KBM-7 (cell line): Measurements from ENCODE around the gene BDH1.

Experiments used
- DNase-seq: peaks from one replicate; pipeline ENCODE4 v3.0.0-alpha.2; 2015
- in situ Hi-C: fragments of 300-500 bp; cut with MboI; formaldehyde crosslinking; loops from 2 replicates; pipeline ENCODE4 v1.14.3; 2020; ENCODE audit warnings: low sequenced_read_pairs, low pct_unique_long_range_greater_than_20kb, mixed read lengths

The BDH1 gene

DNA sequence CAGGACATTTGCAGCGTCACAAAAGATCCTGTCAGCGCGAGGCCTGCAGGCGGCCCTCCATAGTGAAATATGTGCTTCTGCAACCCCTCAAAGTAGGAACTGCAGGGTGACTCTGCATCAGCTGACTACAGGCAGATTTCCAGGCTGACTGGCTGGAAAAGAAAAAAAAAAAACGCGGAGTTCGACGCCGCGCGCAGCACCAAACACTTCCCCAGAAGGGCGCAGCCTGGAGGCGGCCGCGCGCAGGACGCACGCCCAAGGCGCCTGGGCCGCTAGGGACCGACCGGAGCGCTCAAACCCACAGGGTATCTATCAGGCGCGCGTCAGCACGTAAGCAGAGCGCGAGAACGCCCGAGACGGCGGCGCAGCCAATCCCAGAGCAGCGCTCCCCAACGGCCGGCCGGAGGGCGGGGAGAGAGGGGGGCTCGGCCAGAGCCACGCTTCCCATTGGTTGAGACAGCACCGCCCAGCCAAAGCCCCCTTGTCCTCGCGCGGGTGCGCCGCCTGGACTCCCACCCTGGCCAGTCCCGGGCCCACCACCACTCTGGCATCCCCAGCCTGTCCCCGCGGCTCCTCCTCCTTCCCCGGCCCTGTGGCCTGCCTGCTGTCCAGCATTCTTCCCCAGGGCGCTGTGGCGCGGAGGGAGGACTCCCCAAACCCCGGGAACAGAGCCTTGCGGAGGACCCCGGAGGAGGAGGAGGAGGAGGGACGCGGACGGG, 1.0 kb downstream of the BDH1 start:
- in situ Hi-C loops, result no loop called here
- peak; percentile 98 for DNase-seq

DNA sequence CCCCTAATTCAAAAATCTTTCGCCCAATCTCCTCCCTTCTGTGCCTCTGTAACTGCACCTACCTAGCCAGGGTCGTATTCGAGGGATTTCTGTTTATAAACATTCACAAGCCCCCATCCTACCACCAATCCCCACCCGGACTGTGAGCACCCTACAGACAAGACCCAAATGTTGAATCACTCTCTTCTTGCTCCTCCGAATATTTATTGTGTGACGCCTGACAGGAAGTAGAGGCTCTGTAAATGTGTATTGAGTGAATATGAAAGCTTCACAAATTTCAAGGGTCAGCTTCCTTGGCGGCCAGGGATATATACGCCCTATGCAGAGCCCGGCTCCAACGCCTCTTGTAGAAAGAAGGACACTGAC, 1.6 kb downstream of the BDH1 start:
- in situ Hi-C loops, result no loop called here
- no peak for DNase-seq

DNA sequence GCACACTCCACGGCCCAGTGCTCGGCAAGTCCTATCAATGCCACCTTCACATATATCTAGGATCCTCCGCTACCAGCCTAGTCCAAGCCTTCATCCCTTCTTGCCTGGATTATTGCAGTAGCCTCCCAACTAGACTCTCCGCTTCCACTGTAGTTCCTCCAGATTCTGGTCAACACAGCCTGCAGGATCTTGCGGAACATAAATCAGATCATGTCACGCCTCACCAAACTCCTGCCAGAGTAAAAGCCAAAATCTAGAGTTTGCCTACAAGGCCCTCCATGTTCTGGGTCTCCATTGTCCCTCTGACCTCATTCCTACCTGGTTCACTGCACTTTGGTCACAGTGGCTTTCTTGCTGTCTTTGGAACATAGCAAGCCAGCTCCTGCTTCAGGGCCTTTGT, 3.6 kb downstream of the BDH1 start:
- in situ Hi-C loops, result no loop called here
- DNase-seq, result no peak

DNA sequence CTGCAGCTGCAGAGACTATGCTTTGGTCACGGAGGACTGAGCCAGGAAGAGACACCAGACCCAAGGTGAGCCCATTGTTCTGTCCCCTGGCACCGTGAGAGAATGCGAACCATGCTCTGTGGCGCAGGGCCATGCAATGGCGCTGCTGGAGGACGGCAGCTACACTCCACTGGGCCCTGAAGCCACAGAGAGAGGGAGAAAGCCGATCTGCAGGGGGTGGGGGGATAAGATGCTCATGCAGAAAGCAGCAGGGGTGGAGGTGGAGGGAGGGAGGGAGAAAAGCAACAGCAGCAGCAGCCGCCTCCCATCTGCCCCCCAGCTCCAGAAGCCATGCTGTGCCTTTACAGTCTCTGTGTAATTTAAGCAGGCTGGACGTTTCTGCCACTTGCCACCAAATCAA, 5.3 kb downstream of the BDH1 start:
- DNase-seq, result no peak
- in situ Hi-C loops, result no loop called here

DNA sequence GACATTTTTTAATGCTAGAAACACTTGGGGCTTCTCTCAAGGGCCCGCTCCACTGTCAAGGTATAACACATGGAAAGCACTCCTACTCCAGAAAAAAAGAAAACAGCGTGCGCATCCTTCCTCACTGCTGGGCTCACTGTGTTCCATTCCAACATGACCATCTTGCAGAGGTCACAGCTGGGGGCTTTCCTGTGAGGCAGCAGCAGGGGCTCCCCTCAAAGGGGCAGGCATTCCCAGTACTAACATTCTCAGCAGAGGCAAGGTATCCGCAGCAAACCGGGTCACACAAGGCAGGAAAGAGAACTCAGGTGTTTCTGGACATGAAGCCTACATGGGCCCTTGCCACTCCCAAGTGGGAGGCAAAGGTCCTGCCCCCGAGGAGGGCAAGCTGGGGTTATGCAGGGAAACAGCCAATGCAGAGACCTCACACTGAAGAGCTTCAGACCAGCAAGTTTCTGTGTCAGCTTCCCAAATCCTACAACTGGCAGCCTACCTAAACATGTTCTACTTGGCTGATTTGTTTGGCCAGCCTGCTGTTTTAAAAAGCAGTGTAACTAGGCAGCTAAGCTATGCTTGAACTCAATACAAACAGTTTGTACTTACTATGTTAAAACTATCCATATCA, 6.4 kb downstream of the BDH1 start:
- in situ Hi-C loops, result no loop called here

DNA sequence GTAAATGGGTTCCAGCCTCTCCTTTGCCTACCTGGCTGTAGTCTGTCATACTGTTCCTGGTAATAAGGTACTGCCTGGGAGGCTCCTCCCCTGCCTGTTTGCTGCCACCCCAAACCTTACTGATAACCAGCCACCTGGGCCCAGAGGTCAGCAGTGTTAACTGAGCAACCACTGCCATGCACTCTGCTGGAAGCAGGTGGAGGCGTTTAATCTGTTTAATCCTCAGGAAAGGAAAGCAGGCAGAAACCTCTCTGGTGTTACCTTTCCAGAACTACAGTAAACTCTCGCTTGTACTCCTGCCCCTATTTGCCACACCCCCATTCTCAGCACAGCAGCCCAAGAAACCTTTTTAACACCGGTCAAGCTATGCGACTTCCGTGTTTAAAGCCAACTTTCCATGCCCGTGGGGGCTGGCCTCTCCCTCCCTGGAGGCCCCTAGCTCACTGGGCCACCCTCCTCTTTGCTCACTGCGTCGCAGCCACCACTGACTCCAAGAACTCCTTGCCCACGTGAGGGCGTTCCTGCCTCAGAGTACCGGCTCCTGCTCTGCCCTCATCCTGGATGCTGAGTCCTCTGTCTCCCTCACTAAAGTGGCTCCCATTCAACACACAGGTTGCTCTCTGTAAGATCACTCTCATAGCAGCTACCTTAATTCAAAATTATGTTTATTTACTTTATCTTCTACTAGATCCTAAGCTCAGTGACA, 8.3 kb downstream of the BDH1 start:
- no peak for DNase-seq
- in situ Hi-C loops, result no loop called here

More for the DNA sequence above, 6.4 kb downstream of the BDH1 start:
- DNase-seq, result no peak

DNA sequence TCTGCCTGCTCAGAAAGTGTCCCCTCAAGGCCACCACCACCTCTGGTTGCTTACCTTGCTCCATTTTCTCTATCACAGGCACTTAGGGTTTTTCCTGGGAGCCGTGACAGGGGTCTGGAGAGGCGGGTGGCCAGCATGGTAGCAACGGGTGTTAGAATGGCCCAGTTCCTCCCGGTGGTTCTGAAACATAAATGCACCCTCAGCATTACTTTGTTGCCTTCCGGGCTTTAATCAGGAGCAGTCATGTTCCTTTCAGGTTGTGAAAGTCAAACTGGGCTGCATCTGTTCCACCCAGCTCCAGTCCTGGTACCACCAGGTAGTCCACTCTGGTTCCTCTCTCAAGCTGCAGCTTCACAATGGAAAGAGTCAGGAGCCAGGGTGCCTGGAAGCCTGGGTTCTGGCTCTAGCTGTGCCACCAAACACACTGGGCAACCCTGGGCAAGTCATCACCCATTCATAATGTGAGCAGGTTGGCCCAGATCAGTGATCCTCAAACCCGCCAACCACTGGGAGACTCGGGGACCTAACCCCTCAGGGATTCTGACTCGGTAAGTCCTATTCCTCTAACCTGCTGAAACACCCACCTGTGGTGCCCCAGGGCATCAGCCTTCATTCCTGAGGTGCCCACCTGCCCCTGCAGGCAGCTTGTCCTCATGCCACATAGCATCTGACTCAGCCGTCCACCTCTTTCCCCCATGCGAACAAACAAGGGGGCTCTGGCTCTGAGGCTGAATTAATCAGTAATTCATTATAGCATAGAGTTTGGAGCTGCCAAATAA, 9.3 kb downstream of the BDH1 start:
- in situ Hi-C loops, result no loop called here
- no peak for DNase-seq

DNA sequence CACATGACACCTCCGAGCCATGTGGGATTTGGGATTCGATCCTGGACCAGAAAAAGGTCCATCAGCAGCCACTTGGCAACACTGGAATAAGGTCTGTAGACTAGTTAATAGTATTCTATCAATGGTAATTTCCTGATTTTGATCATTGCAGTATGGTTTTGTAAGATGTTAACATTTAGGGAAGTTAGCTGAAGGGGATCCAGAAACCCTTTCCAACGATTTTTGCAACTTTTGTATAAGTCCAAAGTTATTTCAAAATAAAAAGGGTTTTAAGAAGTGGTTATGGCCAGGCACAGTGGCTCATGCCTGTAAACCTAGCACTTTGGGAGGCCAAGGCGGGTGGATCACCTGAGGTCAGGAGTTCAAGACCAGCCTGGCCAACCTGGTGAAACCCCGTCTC, 10.2 kb downstream of the BDH1 start:
- no peak for DNase-seq
- in situ Hi-C loops, result no loop called here

DNA sequence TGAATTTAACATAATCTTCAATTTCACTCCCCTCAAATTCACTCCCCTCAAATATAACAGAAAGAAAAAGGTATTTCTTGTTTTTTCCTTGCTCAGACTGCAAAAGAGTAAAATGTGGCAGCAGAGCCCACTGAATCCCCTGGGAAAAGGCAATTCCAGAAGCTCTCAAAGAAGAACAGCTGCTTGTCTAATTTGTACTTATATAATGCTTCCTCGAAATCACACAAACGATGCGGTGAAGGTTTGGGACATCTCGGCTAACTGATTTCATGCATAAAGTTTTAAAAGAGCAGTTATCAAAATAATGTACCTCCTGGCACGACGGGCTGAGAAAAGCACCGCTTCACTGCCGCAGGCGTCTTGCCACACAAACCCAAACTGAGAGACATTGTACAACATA, 10.7 kb downstream of the BDH1 start:
- DNase-seq, result no peak
- in situ Hi-C loops, result no loop called here

DNA sequence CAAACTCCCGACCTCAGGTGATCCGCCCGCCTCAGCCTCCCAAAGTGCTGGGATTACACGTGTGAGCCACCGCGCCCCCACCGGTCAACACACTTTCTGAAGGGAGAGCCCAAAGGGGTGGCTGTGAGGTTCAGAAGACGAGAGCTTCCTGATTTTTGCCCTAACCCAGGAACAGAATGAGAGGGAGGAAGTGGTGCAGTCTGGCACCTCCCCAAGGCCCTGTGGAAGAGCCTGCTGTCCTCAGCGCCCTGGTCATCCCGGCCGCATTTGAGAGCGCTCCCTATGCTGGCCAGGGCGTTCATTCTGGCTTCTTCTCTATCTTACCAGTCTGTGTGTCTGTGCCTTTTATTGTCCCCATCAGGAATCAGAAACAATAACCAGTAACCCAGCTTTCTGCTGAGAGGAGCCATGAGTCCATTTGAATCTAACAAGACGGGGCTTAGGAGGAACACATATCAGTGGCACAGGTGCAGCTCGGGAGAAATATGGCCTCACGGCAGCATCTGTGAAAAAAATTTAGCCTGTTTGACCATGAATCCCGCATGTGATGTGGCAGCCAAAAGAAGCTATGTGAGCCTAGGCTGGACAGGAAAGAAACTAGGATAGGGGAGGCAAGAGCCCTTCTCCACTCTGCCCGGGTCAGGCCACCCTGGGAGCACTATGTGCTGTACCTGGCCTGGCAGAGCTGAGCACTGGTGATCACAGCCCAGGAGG, 12.9 kb downstream of the BDH1 start:
- in situ Hi-C loops, result no loop called here
- DNase-seq, result peak; percentile 20

DNA sequence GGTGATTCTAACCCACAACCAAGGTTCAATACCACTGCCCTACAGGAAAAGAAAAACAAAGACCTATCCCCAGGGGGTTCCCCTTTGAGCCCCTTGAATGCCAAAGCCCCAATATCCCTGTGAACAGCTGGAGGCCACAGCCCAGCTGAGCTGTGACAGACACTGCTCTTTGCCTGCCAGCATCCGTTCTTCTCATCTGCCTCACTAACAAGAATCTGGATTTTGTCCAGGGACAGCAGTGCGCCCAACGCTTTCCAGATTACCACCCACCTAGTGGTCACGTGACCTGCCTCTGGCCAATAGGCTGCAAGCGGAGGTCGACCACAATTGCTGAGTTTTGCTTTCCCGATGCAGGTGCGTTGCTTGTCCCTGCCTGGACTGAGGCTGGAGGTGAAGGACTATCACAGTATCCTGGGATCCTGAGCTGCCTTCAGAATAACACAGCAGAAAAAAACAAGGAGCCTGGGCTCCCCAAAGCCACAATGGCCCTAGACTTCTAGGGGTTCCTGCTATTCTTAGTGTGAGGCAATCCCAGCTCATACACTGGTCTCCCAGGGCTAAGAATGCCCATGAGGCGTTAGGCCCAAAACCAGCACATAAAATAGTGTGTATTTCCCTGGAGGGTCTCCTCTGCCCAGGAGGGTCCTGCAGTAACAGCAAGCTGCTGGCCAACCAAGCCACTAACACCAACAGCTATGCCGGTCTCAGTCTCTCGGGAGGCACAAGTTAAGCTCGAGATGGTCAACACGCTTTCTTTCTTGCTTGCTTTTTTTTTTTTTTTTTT, 13.8 kb downstream of the BDH1 start:
- in situ Hi-C loops, result no loop called here
- DNase-seq, result no peak

DNA sequence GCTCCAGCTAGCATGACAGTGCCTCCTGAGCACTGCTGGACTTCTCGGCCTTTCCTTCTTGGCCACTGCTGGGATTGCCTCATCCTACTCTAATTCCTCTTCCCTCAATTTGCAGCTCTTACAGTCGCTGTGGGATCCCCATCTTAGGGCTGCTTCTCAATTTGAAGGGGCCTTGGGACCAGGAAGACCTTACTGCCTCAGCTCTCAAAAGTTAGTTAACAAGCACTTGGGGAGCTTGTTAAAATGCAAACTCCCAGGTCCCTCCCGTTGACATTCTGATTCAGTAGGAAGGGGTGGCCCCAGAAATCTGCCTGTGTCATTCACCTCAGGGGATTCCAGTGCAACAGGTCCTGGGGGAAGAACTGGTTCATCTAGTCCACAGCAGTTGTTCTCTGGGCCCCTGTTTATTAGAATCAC, 14.8 kb downstream of the BDH1 start:
- DNase-seq, result no peak
- in situ Hi-C loops, result no loop called here

DNA sequence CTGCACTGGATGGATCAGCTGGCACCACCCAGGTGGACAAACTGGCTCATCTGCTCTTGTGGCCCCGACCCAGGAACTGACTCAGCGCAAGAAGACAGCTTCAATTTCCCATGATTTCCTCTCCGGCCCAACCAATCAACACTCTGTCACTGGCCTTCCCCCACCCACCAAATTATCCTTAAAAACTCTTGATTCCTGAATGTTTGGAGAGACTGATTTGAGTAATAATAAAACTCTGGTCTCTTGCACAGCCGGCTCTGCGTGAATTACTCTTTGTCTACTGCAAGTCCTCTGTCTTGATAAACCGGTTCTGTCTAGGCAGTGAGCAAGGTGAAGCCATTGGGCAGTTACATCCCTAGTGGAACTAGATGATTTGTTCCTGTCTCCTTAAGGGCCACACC, 16.1 kb downstream of the BDH1 start:
- DNase-seq, result no peak

DNA sequence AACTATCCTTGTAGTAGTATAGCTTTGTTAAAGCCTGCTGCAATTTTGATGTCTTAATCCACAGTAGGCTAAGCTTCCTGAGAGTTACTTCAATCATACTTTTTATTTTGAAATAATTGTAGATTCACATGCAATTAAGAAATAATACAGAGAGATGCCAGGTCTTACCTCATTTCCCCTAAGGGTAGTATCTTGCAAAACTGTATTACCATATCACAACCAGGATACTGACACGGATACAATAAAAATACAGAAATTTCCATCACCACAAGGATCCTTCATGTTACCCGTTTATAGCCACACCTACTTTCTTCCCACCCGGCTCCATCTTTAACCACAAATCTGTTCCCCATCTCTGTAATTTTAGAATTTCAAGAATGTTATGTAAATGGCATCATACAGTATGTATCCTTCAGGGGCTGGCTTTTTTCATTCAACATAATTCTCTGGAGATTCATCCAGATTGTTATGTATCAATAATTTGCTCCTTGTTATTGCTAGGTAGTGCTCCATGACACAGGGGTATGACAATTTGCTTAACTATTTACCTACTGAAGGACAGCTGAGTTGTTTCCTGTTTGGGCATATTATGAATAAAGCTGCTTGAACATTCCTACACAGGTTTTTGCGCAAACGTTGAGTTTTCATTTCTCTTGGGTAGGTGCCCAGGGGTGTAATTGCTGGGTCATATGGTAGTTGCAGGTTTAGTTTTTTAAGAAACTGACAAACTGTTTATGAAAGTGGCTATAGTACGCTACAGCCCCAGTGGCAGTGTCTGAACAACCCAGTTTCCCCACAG, 21.6 kb downstream of the BDH1 start:
- in situ Hi-C loops, result no loop called here
- no peak for DNase-seq

More for the DNA sequence above, 16.1 kb downstream of the BDH1 start:
- in situ Hi-C loops, result no loop called here

DNA sequence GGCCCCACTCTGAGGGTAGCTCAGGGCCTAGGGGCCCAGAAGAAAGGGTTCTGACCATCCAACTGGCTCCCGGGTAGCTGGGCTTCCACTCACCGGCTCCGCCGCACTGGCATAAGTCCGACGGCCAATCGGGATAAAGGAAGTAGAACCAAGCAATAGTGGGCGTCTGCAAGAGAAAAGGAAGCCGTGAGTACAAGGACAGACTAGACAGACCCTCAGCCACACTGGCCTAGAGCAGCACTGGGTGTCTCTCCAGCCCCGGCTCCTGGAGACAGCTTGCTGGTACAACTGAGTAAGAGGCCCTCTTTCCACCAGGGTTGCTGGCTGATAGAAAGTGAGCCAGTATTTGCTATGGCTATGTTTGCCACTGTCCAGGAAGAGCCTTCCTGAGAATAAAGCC, 22.4 kb downstream of the BDH1 start:
- DNase-seq, result no peak
- in situ Hi-C loops, result no loop called here

DNA sequence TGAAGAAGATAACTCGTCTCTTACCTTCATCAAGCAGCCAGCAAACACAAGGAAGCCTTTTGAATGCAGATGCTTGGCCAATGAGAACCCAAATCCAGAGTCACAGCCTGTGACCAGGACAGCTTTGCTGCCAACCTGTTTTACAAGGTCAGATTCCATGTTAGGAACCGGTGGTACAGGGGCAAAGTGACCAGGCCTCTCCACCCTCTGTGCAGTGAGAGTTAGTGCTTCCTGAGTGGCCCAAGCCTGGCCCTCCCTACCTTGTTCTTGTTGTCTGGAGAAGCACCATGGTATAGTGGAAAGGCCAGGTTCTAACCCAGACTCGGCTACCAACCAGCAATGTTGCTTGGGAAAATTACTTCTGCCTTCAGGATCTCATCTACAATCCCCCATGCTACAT, 23.4 kb downstream of the BDH1 start:
- in situ Hi-C loops, result no loop called here
- DNase-seq, result no peak

DNA sequence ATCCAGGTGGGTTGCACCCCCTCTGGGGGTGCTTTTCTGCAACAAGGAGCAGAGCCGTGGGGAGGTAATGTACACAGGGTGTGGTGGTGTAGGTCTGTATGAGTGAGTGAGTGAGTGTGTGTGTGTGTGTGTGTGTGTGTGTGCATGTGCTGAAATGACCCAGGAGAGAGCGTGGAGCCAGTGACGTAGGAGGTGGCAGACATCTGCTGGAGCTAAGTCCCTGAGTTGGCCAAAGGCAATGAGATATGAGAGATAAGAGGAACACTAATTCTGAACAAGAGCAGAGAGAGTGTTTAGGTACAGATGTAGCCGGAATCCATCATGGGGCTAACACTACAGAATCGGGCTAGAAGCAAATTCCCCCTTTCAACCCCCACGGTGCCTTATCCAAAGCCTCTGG, 27.6 kb downstream of the BDH1 start:
- no peak for DNase-seq
- in situ Hi-C loops, result no loop called here

DNA sequence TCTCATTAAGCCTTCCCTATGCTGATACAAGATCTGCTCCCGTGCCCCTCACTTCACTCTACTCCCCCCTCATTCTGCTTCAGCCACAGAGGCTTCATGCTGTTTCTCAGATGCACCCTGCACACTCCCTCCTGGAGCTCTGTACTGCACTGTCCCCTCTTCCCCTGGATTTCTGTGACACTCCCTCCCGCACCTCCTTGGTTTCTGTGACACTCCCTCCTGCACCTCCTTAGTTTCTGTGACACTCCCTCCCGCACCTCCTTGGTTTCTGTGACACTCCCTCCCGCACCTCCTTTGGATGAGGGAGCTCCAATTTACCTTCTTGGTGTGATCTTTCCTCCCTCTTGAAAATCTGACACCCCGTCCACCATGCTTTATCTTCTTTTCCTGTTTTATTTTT, 28.2 kb downstream of the BDH1 start:
- in situ Hi-C loops, result no loop called here

More for the DNA sequence above, 28.2 kb downstream of the BDH1 start:
- no peak for DNase-seq
